H1 (cell line): ENCODE measurements around the gene TMEM161A. TPM values are rescaled to one million over a fixed set of nuclear protein-coding genes. Genes with fewer than 3 reads are reported as not detected.

Experiments
- CTCF ChIA-PET: fragments of 300-600 bp; sonication (Branson Sonifier 250); formaldehyde crosslinking; loops from one replicate; lab custom pipeline; 2021; ENCODE audit not compliant: partially characterized antibody; lab: Charles Lee
- POLR2A ChIA-PET: fragments of 300-600 bp; sonication (Branson Sonifier 250); formaldehyde crosslinking; loops from one replicate; lab custom pipeline; 2021; ENCODE audit warnings: inconsistent platforms; ENCODE audit not compliant: partially characterized antibody; lab: Charles Lee
- DNase-seq, 2 experiments: peaks; one replicate each; pipeline versions ENCODE4 v3.0.0 to v3.0.0-alpha.2; 2010 to 2022; ENCODE audit warnings: low spot score in 2 of 2, low read depth in 1 of 2, mixed read lengths in 1 of 2
- FAIRE-seq: peaks from 2 replicates; lab custom pipeline; 2011; peaks lifted over from hg19 to GRCh38; lab: Jason Lieb, UNC
- H2AFZ ChIP-seq: 2 replicates; pipeline ENCODE4 v1.8.1; 2012; ENCODE audit warnings: low read length, inconsistent platforms
- H2AK5ac ChIP-seq: 2 replicates; pipeline ENCODE4 v1.6.1; 2013; ENCODE audit warnings: low read depth, low read length
- H2BK120ac ChIP-seq: replicated peaks from 2 replicates; pipeline ENCODE3; 2013; ENCODE audit warnings: low read depth, low read length, inconsistent platforms
- H2BK12ac ChIP-seq: 2 replicates; pipeline ENCODE4 v1.6.1; 2013; ENCODE audit warnings: low read depth, low read length
- H2BK15ac ChIP-seq: 2 replicates; pipeline ENCODE4 v1.6.1; 2013; ENCODE audit warnings: low read length
- H2BK20ac ChIP-seq: 2 replicates; pipeline ENCODE4 v1.6.1; 2013; ENCODE audit warnings: low read length
- H2BK5ac ChIP-seq: 2 replicates; pipeline ENCODE4 v1.6.1; 2013; ENCODE audit warnings: low read depth, low read length
- H3K14ac ChIP-seq: 2 replicates; pipeline ENCODE4 v1.6.1; 2013; ENCODE audit warnings: inconsistent platforms; ENCODE audit not compliant: insufficient read length
- H3K18ac ChIP-seq: 2 replicates; pipeline ENCODE4 v1.6.1; 2013; ENCODE audit warnings: low read length; ENCODE audit errors: extremely low read depth
- H3K23ac ChIP-seq: 2 replicates; pipeline ENCODE4 v1.6.1; 2013; ENCODE audit warnings: inconsistent platforms; ENCODE audit not compliant: insufficient read length
- H3K23me2 ChIP-seq: 2 replicates; pipeline ENCODE4 v1.6.1; 2013; ENCODE audit warnings: low read depth, low read length
- H3K27ac ChIP-seq: 2 replicates; pipeline ENCODE4 v1.6.1; 2011; ENCODE audit warnings: low read depth, low read length, inconsistent platforms
- H3K27me3 ChIP-seq, 4 experiments: replicated peaks in 1 of 4; 1 replicate in 1 of 4; 2 replicates in 3 of 4; pipeline versions ENCODE4 v1.6.1 to v1.8.1; 2011 to 2013; ENCODE audit warnings: low read length in 3 of 4, mild to moderate bottlenecking in 3 of 4, inconsistent platforms in 2 of 4, mixed read lengths in 2 of 4, moderate library complexity in 1 of 4; ENCODE audit not compliant: control insufficient read depth in 3 of 4, insufficient read depth in 3 of 4; ENCODE audit errors: extremely low read depth in 1 of 4
- H3K36me3 ChIP-seq, 4 experiments: 2 replicates each; pipeline versions ENCODE4 v1.6.1 to v1.8.1; 2011 to 2013; ENCODE audit warnings: mild to moderate bottlenecking in 4 of 4, low read length in 3 of 4, moderate library complexity in 2 of 4, control low read depth in 1 of 4, inconsistent platforms in 1 of 4; ENCODE audit not compliant: insufficient read depth in 4 of 4, control insufficient read depth in 2 of 4
- H3K4ac ChIP-seq: replicated peaks from 2 replicates; pipeline ENCODE3; 2013; ENCODE audit warnings: low read length, low read depth, mixed read lengths, inconsistent platforms; ENCODE audit not compliant: insufficient read length
- H3K4me1 ChIP-seq, 4 experiments: replicated peaks in 1 of 4; 1 replicate in 1 of 4; 2 replicates in 3 of 4; pipeline versions ENCODE4 v1.6.1 to v1.8.1; 2011 to 2013; ENCODE audit warnings: low read length in 3 of 4, inconsistent platforms in 2 of 4, mixed read lengths in 1 of 4; ENCODE audit not compliant: insufficient read depth in 4 of 4, control insufficient read depth in 3 of 4
- H3K4me2 ChIP-seq, 2 experiments: 2 replicates each; pipeline versions ENCODE4 v1.6.1 to v1.8.1; 2011 to 2013; ENCODE audit warnings: low read depth in 2 of 2, low read length in 2 of 2, control low read depth in 1 of 2, inconsistent platforms in 1 of 2, mild to moderate bottlenecking in 1 of 2; ENCODE audit not compliant: insufficient read depth in 1 of 2
- H3K4me3 ChIP-seq, 4 experiments: fragments of 200-600, 300-600 bp in 1 of 4; sonication (generic), shearing (Covaris generic), sonication (Bioruptor Twin) in 1 of 4; 2 replicates each; pipeline versions ENCODE4 v1.5.1 to v1.8.1; 2011 to 2016; ENCODE audit warnings: low read length in 4 of 4, low read depth in 3 of 4, control low read depth in 2 of 4, inconsistent platforms in 2 of 4, mild to moderate bottlenecking in 2 of 4, mixed read lengths in 1 of 4, moderate library complexity in 1 of 4; ENCODE audit not compliant: insufficient read depth in 2 of 4; ENCODE audit errors: extremely low read depth in 1 of 4
- H3K56ac ChIP-seq: replicated peaks from 2 replicates; pipeline ENCODE3; 2013; ENCODE audit warnings: low read depth, mild to moderate bottlenecking, mixed read lengths, low read length, inconsistent platforms; ENCODE audit not compliant: insufficient read length
- H3K79me1 ChIP-seq: 2 replicates; pipeline ENCODE4 v1.6.1; 2013; ENCODE audit warnings: low read depth, low read length, control low read depth
- H3K79me2 ChIP-seq, 2 experiments: 2 replicates each; pipeline versions ENCODE4 v1.6.1 to v1.8.1; 2012 to 2013; ENCODE audit warnings: low read length in 2 of 2, mild to moderate bottlenecking in 2 of 2, inconsistent platforms in 1 of 2; ENCODE audit not compliant: insufficient read depth in 2 of 2, control insufficient read depth in 1 of 2
- H3K9ac ChIP-seq, 4 experiments: replicated peaks in 1 of 4; 1 replicate in 1 of 4; 2 replicates in 3 of 4; pipeline versions ENCODE4 v1.6.1 to v1.8.1; 2011 to 2013; ENCODE audit warnings: low read depth in 3 of 4, low read length in 3 of 4, control low read depth in 2 of 4, mild to moderate bottlenecking in 2 of 4, moderate library complexity in 2 of 4, inconsistent platforms in 1 of 4; ENCODE audit errors: extremely low read depth in 1 of 4
- H3K9me3 ChIP-seq, 2 experiments: 2 replicates each; pipeline versions ENCODE4 v1.6.1 to v1.8.1; 2012 to 2013; ENCODE audit warnings: mild to moderate bottlenecking in 2 of 2, moderate library complexity in 2 of 2, control low read depth in 1 of 2, inconsistent platforms in 1 of 2, low read depth in 1 of 2, low read length in 1 of 2, mixed read lengths in 1 of 2; ENCODE audit not compliant: insufficient read depth in 2 of 2
- H4K20me1 ChIP-seq, 2 experiments: replicated peaks in 1 of 2; 2 replicates each; pipeline versions ENCODE3 to v1.8.1; 2011 to 2013; ENCODE audit warnings: inconsistent platforms in 2 of 2, low read length in 2 of 2, mild to moderate bottlenecking in 1 of 2; ENCODE audit not compliant: insufficient read depth in 2 of 2, control insufficient read depth in 1 of 2
- H4K5ac ChIP-seq: 2 replicates; pipeline ENCODE4 v1.6.1; 2013; ENCODE audit warnings: low read length, low read depth, mixed read lengths, inconsistent platforms; ENCODE audit not compliant: insufficient read length
- H4K8ac ChIP-seq: 2 replicates; pipeline ENCODE4 v1.8.0; 2013; ENCODE audit warnings: mild to moderate bottlenecking, moderate library complexity, low read length, inconsistent platforms; ENCODE audit not compliant: insufficient read depth; ENCODE audit errors: extremely low read depth
- H4K91ac ChIP-seq: replicated peaks from 2 replicates; pipeline ENCODE3; 2013; ENCODE audit warnings: low read length, mixed read lengths, inconsistent platforms; ENCODE audit not compliant: insufficient read length
- ASH2L ChIP-seq: fragments of 200-600, 300-600 bp; sonication (generic); IDR thresholded peaks from one replicate; pipeline ENCODE4 v1.7.1; 2017; ENCODE audit warnings: low read length
- CBX5 ChIP-seq: fragments of 300-800, 300-1000 bp; sonication (generic); IDR thresholded peaks from 2 replicates; pipeline ENCODE4 v1.7.1; 2016; ENCODE audit warnings: antibody characterized with exemption, low read length, low read depth
- GABPA ChIP-seq: IDR thresholded peaks from 2 replicates; pipeline ENCODE4 v1.6.1; 2011; ENCODE audit warnings: mild to moderate bottlenecking, low read length, moderate library complexity, borderline replicate concordance; ENCODE audit not compliant: insufficient read depth
- PHF8 ChIP-seq: fragments of 200-600 bp; sonication (generic); conservative IDR thresholded peaks from 2 replicates; pipeline ENCODE4 v1.7.1; 2012; ENCODE audit warnings: low read depth, mild to moderate bottlenecking, inconsistent platforms, low read length, moderate library complexity
- POLR2A ChIP-seq, 2 experiments: IDR thresholded peaks; 1 replicate in 1 of 2; 2 replicates in 1 of 2; pipeline ENCODE4 v1.6.1; 2011; ENCODE audit warnings: low read depth in 2 of 2, low read length in 2 of 2, mild to moderate bottlenecking in 2 of 2; ENCODE audit errors: control extremely low read depth in 1 of 2
- SIX5 ChIP-seq: IDR thresholded peaks from 2 replicates; pipeline ENCODE4 v1.6.1; 2011; ENCODE audit warnings: mild to moderate bottlenecking, low read depth, low read length
- SP1 ChIP-seq: IDR thresholded peaks from 2 replicates; pipeline ENCODE4 v1.6.1; 2011; ENCODE audit warnings: low read depth, low read length
- TAF7 ChIP-seq: optimal IDR thresholded peaks from 2 replicates; pipeline ENCODE3; 2011; ENCODE audit warnings: low read depth, mild to moderate bottlenecking, inconsistent platforms, low read length, moderate library complexity, borderline replicate concordance
- WGBS, 2 experiments: shearing (Covaris generic) in 1 of 2; methylation state at CpG; one replicate each; pipeline versions ENCODE4 v1.1.6 to v1.1.7; 2013 to 2015; ENCODE audit warnings: low lambda C conversion rate in 2 of 2, mixed read lengths in 2 of 2, inconsistent platforms in 1 of 2, low coverage in 1 of 2, missing lambda C conversion rate in 1 of 2; ENCODE audit not compliant: insufficient replicate concordance in 2 of 2, insufficient coverage in 1 of 2, insufficient read length in 1 of 2; ENCODE audit errors: extremely low coverage in 1 of 2, missing lambda C conversion rate in 1 of 2; 5-methylcytosine and 5-hydroxymethylcytosine counted together
- polyA plus RNA-seq, 7 experiments: library from polyadenylated mRNA; depleted of rRNA in 3 of 7; stranded (reverse) in 5 of 7; unstranded in 2 of 7; fragments of >200 nt in 5 of 7; fragments of 200-250 nt in 2 of 7; gene quantifications; 1 replicate in 5 of 7; 2 replicates in 1 of 7; 4 replicates in 1 of 7; pipeline versions ENCODE4 v1.2.1 to v1.2.3, GENCODE V29; 2011 to 2013; ENCODE audit warnings: missing spikeins in 2 of 7, mixed read lengths in 2 of 7
- total RNA-seq: library from RNA; stranded (reverse); fragmentation: NEBNext Ultra II Directional; extraction: Animal tissue kit (Norgen Biotek cat#: 25700); gene quantifications from 2 replicates; pipeline ENCODE4 v1.2.1, GENCODE V29; 2021

The TMEM161A gene
- total and polyA plus RNA-seq, 2 of the 8 experiments (the other 6 are each of a cell fraction or from before 2014, with no cell fraction given): 47.8 to 103 TPM

DNA sequence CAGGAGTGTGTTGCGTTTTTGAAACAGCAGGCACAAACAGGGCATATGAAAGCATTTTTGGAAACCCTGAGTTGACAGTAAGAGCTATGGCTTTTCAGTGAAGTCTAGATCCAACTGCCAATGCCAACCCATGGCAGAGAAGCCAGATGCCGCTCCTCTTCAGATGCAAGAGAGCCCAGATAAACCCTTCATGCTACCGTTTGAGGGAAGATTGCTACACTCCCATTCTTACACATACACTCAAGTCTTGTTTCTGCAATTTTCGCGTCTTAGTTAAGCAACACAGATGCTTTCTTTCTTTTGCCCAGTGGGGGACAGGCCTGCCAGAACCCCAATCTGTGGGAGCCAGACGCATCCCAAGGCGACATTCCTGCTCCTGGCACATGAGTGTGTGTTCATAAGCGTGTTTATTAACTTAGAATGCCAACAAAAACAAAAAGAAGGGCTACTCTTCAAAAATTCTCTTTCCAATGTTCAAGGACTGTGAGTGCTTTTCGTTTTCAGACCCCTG lies 43.3 kb upstream of the TMEM161A start:
- H4K91ac ChIP-seq: no peak overlapping the region
- ChIA-PET CTCF (interaction anchor here (0.8 kb wide), 1 partner anchor 126 kb away, joined by 3 read pairs; no protein-coding TSS in a partner anchor), POLR2A (interaction anchor here (0.5 to 1.4 kb wide), 5 partner anchors 10 to 211 kb away, joined by 3 to 8 read pairs (median 4); partner anchors contain the start of genes BORCS8, MEF2B and RFXANK)
- H4K20me1 ChIP-seq: peaks cover 0 to 7% of the 10 kb centered on the region in 2 experiments
- no peak overlapping the region for H4K5ac ChIP-seq
- H2BK12ac ChIP-seq: no peak overlapping the region
- no peak overlapping the region for H2BK20ac ChIP-seq
- no peak overlapping the region for H2BK120ac ChIP-seq
- peaks cover 2 to 6% (median 4%) of the 10 kb centered on the region in 4 experiments; a peak in 6 of 8 replicates for H3K36me3 ChIP-seq
- H3K9me3 ChIP-seq: no peaks in the 10 kb centered on the region
- no peak overlapping the region for H3K23ac ChIP-seq
- no peak overlapping the region for H2BK5ac ChIP-seq
- H3K4me3 ChIP-seq: no peak overlapping the region
- no peak overlapping the region for H2AK5ac ChIP-seq
- H3K79me2 ChIP-seq: no peaks in the 10 kb centered on the region
- no peak overlapping the region for H3K56ac ChIP-seq
- FAIRE-seq: no peak
- no peak overlapping the region for H2AFZ ChIP-seq
- no peak overlapping the region for H4K8ac ChIP-seq
- no peak overlapping the region for H3K14ac ChIP-seq
- H3K79me1 ChIP-seq: no peaks in the 10 kb centered on the region
- no peak overlapping the region for H2BK15ac ChIP-seq
- 91% methylated on average over 9 of the region's 9 CpGs; no CpG with 5 or more reads in 1 of the 2 experiments for WGBS, 2 experiments
- H3K9ac ChIP-seq: no peak overlapping the region
- no peak overlapping the region for H3K27ac ChIP-seq
- H3K18ac ChIP-seq: no peak overlapping the region
- peaks cover 0 to 3% (median 1%) of the 10 kb centered on the region in 4 experiments; a peak in 4 of 7 replicates for H3K4me1 ChIP-seq
- no peak overlapping the region for H3K4ac ChIP-seq
- H3K23me2 ChIP-seq: no peaks in the 10 kb centered on the region
- no peak overlapping the region for H3K4me2 ChIP-seq
- no peak for DNase-seq
- TF ChIP-seq PHF8: no peak
- TF ChIP-seq SIX5: no peak
- TF ChIP-seq ASH2L: no peak
- no peak for TF ChIP-seq POLR2A (IDR thresholded peaks at IDR 0.05; ENCODE audit: control extremely low read depth in 1 of 2, low read depth in 2 of 2, low read length in 2 of 2)
- no peak for TF ChIP-seq GABPA
- no peak for TF ChIP-seq SP1
- no peak for TF ChIP-seq TAF7
- no peak for TF ChIP-seq CBX5
- no peaks in the 10 kb centered on the region for H3K27me3 ChIP-seq
